ENCODE measurements around the gene TOPORS. TPM values are rescaled to one million over a fixed set of nuclear protein-coding genes. Genes with fewer than 3 reads are reported as not detected.

The TOPORS gene
- total and polyA plus RNA-seq, 2 donors (not counting 1 experiment from before 2014, with no cell fraction given) = 10.1 to 21.4 TPM

GRCh38 chr9:32497921-32498320, 54.5 kb downstream of the TOPORS start:
- no peak overlapping the region for H3K27ac Mint-ChIP-seq
- TF ChIP-seq CTCF (IDR thresholded peaks at IDR 0.05) (no peak), EZH2 (IDR thresholded peaks at IDR 0.05; ENCODE audit: borderline replicate concordance, insufficient read depth, low read depth, low read length, poor library complexity, severe bottlenecking) (no peak)

GRCh38 chr9:32490601-32491000, 61.8 kb downstream of the TOPORS start:
- no peak overlapping the region for H3K9ac ChIP-seq (ENCODE audit: low read length)
- ChIA-PET CTCF (no interaction called here), POLR2A (no interaction called here)
- no peak overlapping the region for H3K27ac ChIP-seq (ENCODE audit: low read length in 2 of 2)
- Mint-ChIP-seq H3K27me3 (no peaks in the 10 kb centered on the region), H3K27ac (no peak overlapping the region), H3K4me1 (no peaks in the 10 kb centered on the region), H3K9me3 (ENCODE audit: insufficient read depth) (no peaks in the 10 kb centered on the region), H3K4me3 (no peak overlapping the region)
- no peak for TF ChIP-seq CTCF (IDR thresholded peaks at IDR 0.05)
- no peak for TF ChIP-seq EZH2 (IDR thresholded peaks at IDR 0.05; ENCODE audit: borderline replicate concordance, insufficient read depth, low read depth, low read length, poor library complexity, severe bottlenecking)
- no peak overlapping the region for H3K4me2 ChIP-seq (replicated peaks; ENCODE audit: low read depth, low read length, poor library complexity, severe bottlenecking)
- no peak overlapping the region for H2AFZ ChIP-seq (ENCODE audit: insufficient read depth, low read depth, low read length, poor library complexity, severe bottlenecking)
- H3K4me3 ChIP-seq (ENCODE audit: control extremely low read depth in 1 of 5, extremely low read depth in 1 of 5, insufficient read depth in 1 of 5, low read depth in 2 of 5, low read length in 4 of 5) = no peak overlapping the region
- no peaks in the 10 kb centered on the region for H3K79me2 ChIP-seq (ENCODE audit: control insufficient read depth, insufficient read depth, low read length)
- H4K20me1 ChIP-seq (ENCODE audit: control insufficient read depth, insufficient read depth, low read length, poor library complexity, severe bottlenecking) = no peaks in the 10 kb centered on the region
- no peak for ATAC-seq (ENCODE audit: low read depth)
- intact Hi-C loops (cut with micrococcal nuclease) = no loop called here
- H3K36me3 ChIP-seq (replicated peaks in 1 of 2; ENCODE audit: control extremely low read depth in 1 of 2, control insufficient read depth in 1 of 2, extremely low read depth in 1 of 2, insufficient read depth in 2 of 2, low read length in 1 of 2) = peaks cover 13 to 56% of the 10 kb centered on the region in 2 experiments
- no peaks in the 10 kb centered on the region for H3K9me3 ChIP-seq (ENCODE audit: control extremely low read depth in 1 of 3, control insufficient read depth in 2 of 3, insufficient read depth in 1 of 3, low read length in 2 of 3)
- H3K4me1 ChIP-seq (ENCODE audit: control insufficient read depth in 2 of 2, insufficient read depth in 2 of 2, low read length in 2 of 2) = no peaks in the 10 kb centered on the region
- no CpG with 5 or more reads among the region's 3 CpGs for WGBS (ENCODE audit: insufficient coverage)
- no peaks in the 10 kb centered on the region for H3K27me3 ChIP-seq (replicated peaks in 1 of 4; ENCODE audit: control extremely low read depth in 1 of 4, control insufficient read depth in 3 of 4, insufficient read depth in 4 of 4, low read length in 3 of 4)
- no peak for DNase-seq

More at GRCh38 chr9:32497921-32498320, 54.5 kb downstream of the TOPORS start:
- ChIA-PET POLR2A (no interaction called here), CTCF (interaction anchor here (1.5 kb wide), 1 partner anchor 82 kb away, joined by 5 read pairs; no protein-coding TSS in a partner anchor)
- no peak overlapping the region for H2AFZ ChIP-seq (ENCODE audit: insufficient read depth, low read depth, low read length, poor library complexity, severe bottlenecking)
- no peak for DNase-seq
- intact Hi-C loops (cut with micrococcal nuclease) = no loop called here
- H3K9me3 Mint-ChIP-seq (ENCODE audit: insufficient read depth) = no peaks in the 10 kb centered on the region
- H3K4me2 ChIP-seq (replicated peaks; ENCODE audit: low read depth, low read length, poor library complexity, severe bottlenecking) = no peak overlapping the region
- no peaks in the 10 kb centered on the region for H3K9me3 ChIP-seq (ENCODE audit: control extremely low read depth in 1 of 3, control insufficient read depth in 2 of 3, insufficient read depth in 1 of 3, low read length in 2 of 3)
- H3K4me1 ChIP-seq (ENCODE audit: control insufficient read depth in 2 of 2, insufficient read depth in 2 of 2, low read length in 2 of 2) = no peaks in the 10 kb centered on the region
- no peaks in the 10 kb centered on the region for H3K79me2 ChIP-seq (ENCODE audit: control insufficient read depth, insufficient read depth, low read length)
- no peak overlapping the region for H3K4me3 ChIP-seq (ENCODE audit: control extremely low read depth in 1 of 5, extremely low read depth in 1 of 5, insufficient read depth in 1 of 5, low read depth in 2 of 5, low read length in 4 of 5)
- no peaks in the 10 kb centered on the region for H3K27me3 Mint-ChIP-seq
- ATAC-seq (ENCODE audit: low read depth) = no peak
- H3K4me1 Mint-ChIP-seq = no peaks in the 10 kb centered on the region
- peaks cover 11 to 37% of the 10 kb centered on the region in 2 experiments for H3K36me3 ChIP-seq (replicated peaks in 1 of 2; ENCODE audit: control extremely low read depth in 1 of 2, control insufficient read depth in 1 of 2, extremely low read depth in 1 of 2, insufficient read depth in 2 of 2, low read length in 1 of 2)
- H4K20me1 ChIP-seq (ENCODE audit: control insufficient read depth, insufficient read depth, low read length, poor library complexity, severe bottlenecking) = peaks cover 2% of the 10 kb centered on the region
- H3K4me3 Mint-ChIP-seq = no peak overlapping the region
- no peak overlapping the region for H3K9ac ChIP-seq (ENCODE audit: low read length)
- no peak overlapping the region for H3K27ac ChIP-seq (ENCODE audit: low read length in 2 of 2)
- H3K27me3 ChIP-seq (replicated peaks in 1 of 4; ENCODE audit: control extremely low read depth in 1 of 4, control insufficient read depth in 3 of 4, insufficient read depth in 4 of 4, low read length in 3 of 4) = no peaks in the 10 kb centered on the region

Other genes with a start within 250 kb of the TOPORS start
- gene ACO1, start 167.9 kb downstream of the TOPORS start, total RNA-seq = 9.1 and 9.9 TPM in 2 replicates
- gene ACO1, start 167.9 kb downstream of the TOPORS start, polyA plus RNA-seq = 1.3 and 1.6 TPM in 2 replicates
- 24.9 and 26.3 TPM in 2 replicates for gene RIGI, start 26.4 kb downstream of the TOPORS start, total RNA-seq
- gene RIGI, start 26.4 kb downstream of the TOPORS start, polyA plus RNA-seq = 7.6 and 8.8 TPM in 2 replicates
- 16.3 and 20.9 TPM in 2 replicates for gene SMIM27, start 259 bp downstream of the TOPORS start, total RNA-seq
- 6.8 and 9.5 TPM in 2 replicates for gene SMIM27, start 259 bp downstream of the TOPORS start, polyA plus RNA-seq
- 11.1 and 13.6 TPM in 2 replicates for gene NDUFB6, start 20.6 kb upstream of the TOPORS start, total RNA-seq
- 7.4 and 14.8 TPM in 2 replicates for gene NDUFB6, start 20.6 kb upstream of the TOPORS start, polyA plus RNA-seq
- not detected in 2 replicates for gene TAF1L, start 83.1 kb upstream of the TOPORS start, total RNA-seq
- not detected in 2 replicates for gene TAF1L, start 83.1 kb upstream of the TOPORS start, polyA plus RNA-seq
- not detected in 2 replicates for gene TMEM215, start 231.0 kb upstream of the TOPORS start, total RNA-seq
- not detected in 2 replicates for gene TMEM215, start 231.0 kb upstream of the TOPORS start, polyA plus RNA-seq

All from B cell (primary cell).